HEK293 (cell line): ENCODE measurements around the gene KPTN.

Experiments used
- CTCF ChIA-PET: fragments of 350-600 bp; formaldehyde crosslinking; extraction: SDS; loops from one replicate; lab custom pipeline; 2021; ENCODE audit warnings: antibody characterized with exemption; lab: Yijun Ruan, JAX
- POLR2A ChIA-PET: fragments of 300-600 bp; formaldehyde crosslinking; extraction: SDS; loops from one replicate; lab custom pipeline; 2020; ENCODE audit warnings: antibody characterized with exemption, inconsistent platforms; lab: Yijun Ruan, JAX
- H3K27ac ChIP-seq: fragments of 200-500 bp; sonication (Bioruptor generic); 2 replicates; pipeline ENCODE4 v1.5.1; 2014; ENCODE audit warnings: low read depth, low read length, control low read depth, inconsistent platforms; ENCODE audit errors: extremely low read depth
- H3K36me3 ChIP-seq, 2 experiments: fragments of 200-500 bp in 1 of 2; sonication (Bioruptor generic) in 1 of 2; 1 replicate in 1 of 2; 2 replicates in 1 of 2; pipeline ENCODE4 v1.5.1; 2014 to 2017; ENCODE audit warnings: inconsistent platforms in 2 of 2, low read length in 2 of 2; ENCODE audit not compliant: control insufficient read depth in 2 of 2, insufficient read depth in 1 of 2
- H3K4me1 ChIP-seq: fragments of 200-500 bp; sonication (Bioruptor generic); 2 replicates; pipeline ENCODE4 v1.5.1; 2014; ENCODE audit warnings: mild to moderate bottlenecking, low read length, inconsistent platforms; ENCODE audit not compliant: control insufficient read depth, insufficient read depth
- H3K4me3 ChIP-seq: 2 replicates; pipeline ENCODE4 v1.5.1; 2011; ENCODE audit warnings: low read depth, mild to moderate bottlenecking, control low read depth, low read length, moderate library complexity
- H3K9me3 ChIP-seq: fragments of 200-500 bp; sonication (Bioruptor generic); 2 replicates; pipeline ENCODE4 v1.5.1; 2014; ENCODE audit warnings: low read depth, low read length, inconsistent platforms; ENCODE audit not compliant: control insufficient read depth, insufficient read depth
- ATF2 ChIP-seq: fragments of 450-650 bp; formaldehyde crosslinking; IDR thresholded peaks from 2 replicates; pipeline ENCODE4 v1.5.1; 2016; ENCODE audit warnings: missing biosample characterization, missing genetic modification characterization, low read depth
- GLIS1 ChIP-seq: fragments of 450-650 bp; formaldehyde crosslinking; IDR thresholded peaks from 2 replicates; pipeline ENCODE4 v1.5.1; 2016; ENCODE audit warnings: missing biosample characterization, missing genetic modification characterization
- GLIS2 ChIP-seq: fragments of 450-650 bp; formaldehyde crosslinking; IDR thresholded peaks from 2 replicates; pipeline ENCODE4 v1.5.1; 2016; ENCODE audit warnings: missing biosample characterization, missing genetic modification characterization
- KLF7 ChIP-seq: fragments of 450-650 bp; formaldehyde crosslinking; IDR thresholded peaks from 2 replicates; pipeline ENCODE4 v1.5.1; 2016; ENCODE audit warnings: missing biosample characterization, missing genetic modification characterization, borderline replicate concordance
- PBX3 ChIP-seq: sonication (generic); formaldehyde crosslinking; IDR thresholded peaks from 2 replicates; pipeline ENCODE4 v1.8.1; 2022; ENCODE audit warnings: mild to moderate bottlenecking, moderate library complexity, missing genetic modification reagents
- PRDM1 ChIP-seq: fragments of 450-650 bp; formaldehyde crosslinking; IDR thresholded peaks from 2 replicates; pipeline ENCODE4; 2016; ENCODE audit warnings: missing biosample characterization, missing genetic modification characterization
- REST ChIP-seq: fragments of 450-650 bp; formaldehyde crosslinking; IDR thresholded peaks from 2 replicates; pipeline ENCODE4 v1.5.1; 2016; ENCODE audit warnings: missing biosample characterization, missing genetic modification characterization
- SCRT1 ChIP-seq: fragments of 450-650 bp; formaldehyde crosslinking; IDR thresholded peaks from 2 replicates; pipeline ENCODE4 v1.5.1; 2016; ENCODE audit warnings: missing biosample characterization, missing genetic modification characterization, borderline replicate concordance
- SCRT2 ChIP-seq: fragments of 450-650 bp; formaldehyde crosslinking; IDR thresholded peaks from 2 replicates; pipeline ENCODE4 v1.5.1; 2016; ENCODE audit warnings: missing biosample characterization, missing genetic modification characterization
- SP2 ChIP-seq: fragments of 450-650 bp; formaldehyde crosslinking; IDR thresholded peaks from 2 replicates; pipeline ENCODE4 v1.5.1; 2016; ENCODE audit warnings: missing biosample characterization, missing genetic modification characterization
- ZNF10 ChIP-seq: fragments of 450-650 bp; formaldehyde crosslinking; IDR thresholded peaks from 2 replicates; pipeline ENCODE4 v1.5.1; 2017; ENCODE audit warnings: missing biosample characterization, missing genetic modification characterization
- ZNF112 ChIP-seq: fragments of 450-650 bp; formaldehyde crosslinking; IDR thresholded peaks from 2 replicates; pipeline ENCODE4 v1.5.0; 2017; ENCODE audit warnings: missing biosample characterization, missing genetic modification characterization
- ZNF324 ChIP-seq: fragments of 450-650 bp; formaldehyde crosslinking; IDR thresholded peaks from 2 replicates; pipeline ENCODE4 v1.5.1; 2016; ENCODE audit warnings: missing biosample characterization, missing genetic modification characterization
- ZNF423 ChIP-seq: fragments of 450-650 bp; formaldehyde crosslinking; IDR thresholded peaks from 2 replicates; pipeline ENCODE4 v1.5.1; 2016; ENCODE audit warnings: missing biosample characterization, missing genetic modification characterization
- ZNF426 ChIP-seq: fragments of 450-650 bp; formaldehyde crosslinking; IDR thresholded peaks from 2 replicates; pipeline ENCODE4 v1.5.1; 2017; ENCODE audit warnings: missing biosample characterization, missing genetic modification characterization, mild to moderate bottlenecking, inconsistent platforms, moderate library complexity
- ZNF433 ChIP-seq: fragments of 450-650 bp; formaldehyde crosslinking; IDR thresholded peaks from 2 replicates; pipeline ENCODE4 v1.5.1; 2016; ENCODE audit warnings: missing biosample characterization, missing genetic modification characterization, low read depth
- ZNF510 ChIP-seq: fragments of 450-650 bp; formaldehyde crosslinking; IDR thresholded peaks from 2 replicates; pipeline ENCODE4 v1.5.1; 2018; ENCODE audit warnings: mild to moderate bottlenecking, missing genetic modification characterization, missing biosample characterization; ENCODE audit not compliant: insufficient replicate concordance
- ZNF645 ChIP-seq: fragments of 450-650 bp; formaldehyde crosslinking; IDR thresholded peaks from 2 replicates; pipeline ENCODE4; 2016; ENCODE audit warnings: missing biosample characterization, missing genetic modification characterization
- ZNF830 ChIP-seq: fragments of 450-650 bp; IDR thresholded peaks from 2 replicates; pipeline ENCODE4 v1.5.0; 2018; ENCODE audit warnings: missing biosample characterization, missing genetic modification characterization, low read depth, mild to moderate bottlenecking, moderate library complexity
- ZNF843 ChIP-seq: fragments of 450-650 bp; formaldehyde crosslinking; IDR thresholded peaks from 2 replicates; pipeline ENCODE4 v1.5.1; 2016; ENCODE audit warnings: missing biosample characterization, missing genetic modification characterization
- ZSCAN5A ChIP-seq: fragments of 450-650 bp; formaldehyde crosslinking; IDR thresholded peaks from 2 replicates; pipeline ENCODE4 v1.5.1; 2016; ENCODE audit warnings: missing biosample characterization, missing genetic modification characterization

Gene KPTN

GRCh38 chr19:47512183-47512947 is 28.3 kb upstream of the KPTN start (continued):
- TF ChIP-seq PBX3 (no peak), ZSCAN5A (tag by site-specific recombination) (no peak), ZNF645 (no peak), ZNF423 (tag by site-specific recombination) (no peak), GLIS2 (tag by site-specific recombination) (peak; percentile 56; the same call in 1 of the 2 replicates), GLIS1 (tag by site-specific recombination) (peak; percentile 33; the same call in 1 of the 2 replicates), ZNF843 (no peak), ATF2 (tag by site-specific recombination) (peak; percentile 91), ZNF830 (no peak), ZNF112 (tag by site-specific recombination) (no peak), ZNF433 (no peak), KLF7 (tag by site-specific recombination) (no peak), REST (tag by site-specific recombination) (no peak), ZNF510 (tag by site-specific recombination) (no peak), SP2 (tag by site-specific recombination) (peak; percentile 36), ZNF426 (tag by site-specific recombination) (no peak), SCRT1 (tag by site-specific recombination) (no peak)

- Histone ChIP-seq H3K36me3 (peaks cover 0 to 27% of the 10 kb centered on the region in 2 experiments; a peak in 1 of 3 replicates), H3K4me1 (peaks cover 17% of the 10 kb centered on the region), H3K27ac (no peak overlapping the region), H3K4me3 (no peak overlapping the region), H3K9me3 (no peaks in the 10 kb centered on the region)
- CTCF ChIA-PET = interaction anchor here (1.1 kb wide), 1 partner anchor 77 kb away, joined by 4 read pairs; no protein-coding TSS in a partner anchor
- TF ChIP-seq ZNF324 (tag by site-specific recombination) (no peak), PRDM1 (tag by site-specific recombination) (peak; percentile 38; the same call in 1 of the 2 replicates), ZNF10 (tag by site-specific recombination) (peak; percentile 29; the same call in 1 of the 2 replicates), SCRT2 (0 out of 2 replicates have a peak, but pooled peaks have one; percentile 8)
- POLR2A ChIA-PET = interaction anchor here (1.0 to 2.3 kb wide), 3 partner anchors 10 to 28 kb away, joined by 5 to 8 read pairs (median 7); partner anchors contain the start of gene KPTN
Measured at GRCh38 chr19:47511681-47512080, 27.7 kb upstream of the KPTN start.
